OCI-LY1 (cell line): ENCODE results near the gene DCUN1D2.

Experiments
- EZH2 ChIP-seq: fragments of 200-600 bp; sonication (generic), shearing (Covaris generic); IDR thresholded peaks from 2 replicates; pipeline ENCODE4 v1.8.0; 2017; ENCODE audit warnings: borderline replicate concordance, mixed run types, mild to moderate bottlenecking, antibody characterized with exemption, low read length, moderate library complexity, mixed read lengths
- TF ChIP-seq, protein P1 (sequence below): fragments of 200-600 bp; sonication (generic), shearing (Covaris generic); IDR thresholded peaks from 2 replicates; pipeline ENCODE4 v1.5.1; 2017; ENCODE audit warnings: mild to moderate bottlenecking, antibody characterized with exemption, low read length, moderate library complexity, mixed read lengths

DNA sequence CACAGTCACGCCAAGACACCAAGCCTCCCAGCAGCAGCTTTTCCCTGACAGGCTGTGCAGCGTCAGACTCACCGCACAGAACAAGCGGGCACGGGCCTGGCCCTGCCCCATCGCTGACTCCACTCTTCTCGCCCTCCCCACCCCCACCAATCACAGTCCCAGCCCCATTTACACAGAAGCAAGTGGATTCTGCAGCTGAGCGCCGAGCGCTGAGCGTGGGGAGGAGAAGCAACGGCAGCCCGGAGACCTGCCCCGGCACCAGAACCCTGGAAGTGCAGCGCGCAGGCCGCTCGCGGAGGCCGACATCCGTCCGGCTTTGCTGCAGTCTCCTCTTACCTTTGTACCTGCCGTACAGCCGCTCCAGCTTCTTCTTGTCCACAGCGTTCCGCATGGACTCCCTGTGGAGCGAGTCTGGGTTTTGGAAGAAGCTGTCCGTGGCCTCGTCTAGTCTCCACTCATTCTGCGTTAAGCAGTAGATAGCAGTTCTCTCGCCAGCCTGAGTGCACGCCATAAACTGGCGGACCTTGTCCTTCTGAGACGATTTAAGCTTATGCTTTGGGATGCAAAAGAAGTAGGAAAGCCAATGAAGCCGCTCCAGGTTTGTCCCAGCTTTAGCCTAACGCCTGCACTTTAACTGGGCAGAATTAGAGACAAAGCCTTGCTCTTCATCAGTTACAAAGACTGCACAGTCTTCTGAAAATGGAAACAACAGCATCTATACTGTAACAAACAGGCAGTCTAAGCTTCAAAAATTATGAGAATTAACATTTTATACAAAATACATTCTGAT, 6.8 kb downstream of the DCUN1D2 start:
- TF ChIP-seq, protein P1, sequence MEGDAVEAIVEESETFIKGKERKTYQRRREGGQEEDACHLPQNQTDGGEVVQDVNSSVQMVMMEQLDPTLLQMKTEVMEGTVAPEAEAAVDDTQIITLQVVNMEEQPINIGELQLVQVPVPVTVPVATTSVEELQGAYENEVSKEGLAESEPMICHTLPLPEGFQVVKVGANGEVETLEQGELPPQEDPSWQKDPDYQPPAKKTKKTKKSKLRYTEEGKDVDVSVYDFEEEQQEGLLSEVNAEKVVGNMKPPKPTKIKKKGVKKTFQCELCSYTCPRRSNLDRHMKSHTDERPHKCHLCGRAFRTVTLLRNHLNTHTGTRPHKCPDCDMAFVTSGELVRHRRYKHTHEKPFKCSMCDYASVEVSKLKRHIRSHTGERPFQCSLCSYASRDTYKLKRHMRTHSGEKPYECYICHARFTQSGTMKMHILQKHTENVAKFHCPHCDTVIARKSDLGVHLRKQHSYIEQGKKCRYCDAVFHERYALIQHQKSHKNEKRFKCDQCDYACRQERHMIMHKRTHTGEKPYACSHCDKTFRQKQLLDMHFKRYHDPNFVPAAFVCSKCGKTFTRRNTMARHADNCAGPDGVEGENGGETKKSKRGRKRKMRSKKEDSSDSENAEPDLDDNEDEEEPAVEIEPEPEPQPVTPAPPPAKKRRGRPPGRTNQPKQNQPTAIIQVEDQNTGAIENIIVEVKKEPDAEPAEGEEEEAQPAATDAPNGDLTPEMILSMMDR = no peak
- TF ChIP-seq EZH2 = no peak
